CD14-positive monocyte (primary cell): ENCODE data around the gene ALG10B. TPM values are rescaled to one million over a fixed set of nuclear protein-coding genes. Genes with fewer than 3 reads are reported as not detected.

ENCODE experiments used
- DNase-seq, 3 donors: peaks; one replicate each; pipeline ENCODE4 v3.0.0-alpha.2; 2011 to 2022
- H2AFZ ChIP-seq: 2 replicates; pipeline ENCODE4 v1.6.0; 2012; ENCODE audit warnings: mild to moderate bottlenecking, low read depth, low read length, inconsistent platforms; ENCODE audit not compliant: insufficient read depth, poor library complexity, severe bottlenecking
- H3K27ac ChIP-seq, 2 donors: 1 replicate in 1 of 2; 2 replicates in 1 of 2; pipeline ENCODE4 v1.5.1; 2012 to 2013; ENCODE audit warnings: low read length in 2 of 2, control low read depth in 1 of 2, inconsistent platforms in 1 of 2, low read depth in 1 of 2, mild to moderate bottlenecking in 1 of 2
- H3K27me3 ChIP-seq, 2 donors: one replicate each; pipeline versions ENCODE4 v1.6.0 to v1.6.1; 2011 to 2013; ENCODE audit warnings: low read length in 2 of 2; ENCODE audit not compliant: control insufficient read depth in 2 of 2, insufficient read depth in 2 of 2
- H3K36me3 ChIP-seq, 2 donors: replicated peaks in 1 of 2; 1 replicate in 1 of 2; 2 replicates in 1 of 2; pipeline versions ENCODE4 v1.5.1 to v1.6.1; 2012 to 2013; ENCODE audit warnings: low read length in 2 of 2, control low read depth in 1 of 2, inconsistent platforms in 1 of 2, mild to moderate bottlenecking in 1 of 2; ENCODE audit not compliant: insufficient read depth in 2 of 2, control insufficient read depth in 1 of 2
- H3K4me1 ChIP-seq, 2 donors: 1 replicate in 1 of 2; 2 replicates in 1 of 2; pipeline versions ENCODE4 v1.5.1 to v1.6.1; 2012 to 2013; ENCODE audit warnings: low read length in 2 of 2, control low read depth in 1 of 2, inconsistent platforms in 1 of 2, mild to moderate bottlenecking in 1 of 2, moderate library complexity in 1 of 2; ENCODE audit not compliant: insufficient read depth in 2 of 2, control insufficient read depth in 1 of 2
- H3K4me2 ChIP-seq: replicated peaks from 2 replicates; pipeline ENCODE3; 2012; ENCODE audit warnings: low read length, moderate library complexity, mild to moderate bottlenecking; ENCODE audit not compliant: poor library complexity, severe bottlenecking; ENCODE audit errors: extremely low read depth
- H3K4me3 ChIP-seq, 3 experiments: fragments of 200-600 bp in 1 of 3; sonication (generic) in 1 of 3; replicated peaks in 1 of 3; 1 replicate in 2 of 3; 2 replicates in 1 of 3; pipeline ENCODE4 v1.5.1; 2011 to 2013; ENCODE audit warnings: low read length in 3 of 3, mild to moderate bottlenecking in 3 of 3, control low read depth in 2 of 3, low read depth in 2 of 3, inconsistent platforms in 1 of 3, moderate library complexity in 1 of 3
- H3K79me2 ChIP-seq: 2 replicates; pipeline ENCODE4 v1.6.0; 2012; ENCODE audit warnings: mild to moderate bottlenecking, control low read depth, inconsistent platforms, low read length, moderate library complexity; ENCODE audit not compliant: insufficient read depth
- H3K9ac ChIP-seq: 2 replicates; pipeline ENCODE4 v1.6.0; 2017; ENCODE audit warnings: low read length, mild to moderate bottlenecking; ENCODE audit not compliant: insufficient read depth, poor library complexity, severe bottlenecking
- H3K9me3 ChIP-seq, 2 donors: replicated peaks in 1 of 2; 1 replicate in 1 of 2; 2 replicates in 1 of 2; pipeline versions ENCODE4 v1.5.1 to v1.6.1; 2012 to 2013; ENCODE audit warnings: low read length in 2 of 2, control low read depth in 1 of 2; ENCODE audit not compliant: control insufficient read depth in 1 of 2, insufficient read depth in 1 of 2
- H4K20me1 ChIP-seq: 2 replicates; pipeline ENCODE4 v1.6.0; 2012; ENCODE audit warnings: mild to moderate bottlenecking, low read length, control low read depth, moderate library complexity; ENCODE audit not compliant: insufficient read depth
- H3K27ac Mint-ChIP-seq, 7 donors: one replicate each; pipeline ENCODE4 v1.8.0; 2020; ENCODE audit warnings: mild to moderate bottlenecking in 7 of 7, mixed read lengths in 7 of 7, moderate library complexity in 6 of 7, inconsistent platforms in 2 of 7
- H3K27me3 Mint-ChIP-seq, 3 donors: one replicate each; pipeline ENCODE4 v1.8.0; 2021 to 2022; ENCODE audit warnings: low read depth in 3 of 3, mild to moderate bottlenecking in 3 of 3, mixed read lengths in 3 of 3, moderate library complexity in 3 of 3, inconsistent platforms in 1 of 3
- H3K36me3 Mint-ChIP-seq, 2 donors: one replicate each; pipeline ENCODE4 v1.8.0; 2020; ENCODE audit warnings: mixed read lengths in 2 of 2, inconsistent platforms in 1 of 2, mild to moderate bottlenecking in 1 of 2
- H3K4me1 Mint-ChIP-seq: one replicate; pipeline ENCODE4 v1.8.0; 2020; ENCODE audit warnings: mild to moderate bottlenecking, mixed read lengths
- H3K4me3 Mint-ChIP-seq, 2 donors: one replicate each; pipeline ENCODE4 v1.8.0; 2020; ENCODE audit warnings: mild to moderate bottlenecking in 2 of 2, mixed read lengths in 2 of 2, moderate library complexity in 1 of 2
- H3K9me3 Mint-ChIP-seq, 7 donors: one replicate each; pipeline ENCODE4 v1.8.0; 2020 to 2022; ENCODE audit warnings: mixed read lengths in 7 of 7, mild to moderate bottlenecking in 6 of 7, moderate library complexity in 6 of 7, inconsistent platforms in 2 of 7
- CTCF ChIP-seq: fragments of 200-600 bp; IDR thresholded peaks from one replicate; pipeline ENCODE4 v1.8.0; 2022; ENCODE audit warnings: antibody characterized with exemption, mild to moderate bottlenecking
- WGBS: methylation state at CpG from one replicate; pipeline ENCODE4 v1.1.5; 2013; ENCODE audit warnings: missing lambda C conversion rate; ENCODE audit not compliant: insufficient coverage; 5-methylcytosine and 5-hydroxymethylcytosine counted together
- intact Hi-C, 2 donors: fragments of 100-400 bp; cut with micrococcal nuclease; formaldehyde crosslinking; loops; one replicate each; pipeline versions ENCODE4 v1.15.0 to v1.15.1; 2023
- polyA plus RNA-seq, 3 donors: library from polyadenylated mRNA; depleted of rRNA in 1 of 3; unstranded in 2 of 3; stranded (reverse) in 1 of 3; fragments of 300-500 nt in 2 of 3; fragments of >200 nt in 1 of 3; fragmentation: Illumina TruSeq in 2 of 3; gene quantifications; 1 replicate in 2 of 3; 2 replicates in 1 of 3; pipeline ENCODE4 v1.2.3, GENCODE V29; 2012 to 2021
- small RNA-seq: library from RNA; depleted of rRNA; stranded (forward); fragments of <200 nt; gene quantifications from one replicate; pipeline ENCODE3, GENCODE V24; 2012; ENCODE audit warnings: low read depth; ENCODE audit not compliant: insufficient read length

The ALG10B gene
- polyA plus RNA-seq, 3 donors: 1.2 to 2.2 (median 1.6) TPM

GRCh38 chr12:38373784-38374183 is 57.2 kb downstream of the ALG10B start:
- Histone ChIP-seq H2AFZ (no peak overlapping the region), H3K4me3 (no peak overlapping the region), H3K36me3 (no peaks in the 10 kb centered on the region), H3K79me2 (no peaks in the 10 kb centered on the region), H3K27me3 (no peaks in the 10 kb centered on the region), H3K4me1 (peaks cover 13% of the 10 kb centered on the region in 2 donors), H4K20me1 (no peaks in the 10 kb centered on the region), H3K27ac (no peak overlapping the region), H3K4me2 (no peak overlapping the region), H3K9ac (no peak overlapping the region), H3K9me3 (peaks cover 5 to 14% of the 10 kb centered on the region in 2 donors)
- peaks cover 0 to 2% (median 0%) of the 10 kb centered on the region in 3 donors for H3K27me3 Mint-ChIP-seq
- WGBS: no CpG with 5 or more reads among the region's 2 CpGs
- no peak for TF ChIP-seq CTCF
- H3K4me1 Mint-ChIP-seq: peaks cover 9% of the 10 kb centered on the region
- H3K9me3 Mint-ChIP-seq: peaks cover 4 to 19% (median 13%) of the 10 kb centered on the region in 7 donors
- intact Hi-C loops: no loop called here
- peak overlapping the region in 1 of 7 donors; percentile 46 for H3K27ac Mint-ChIP-seq
- no peak overlapping the region for H3K4me3 Mint-ChIP-seq
- no peak for DNase-seq
- H3K36me3 Mint-ChIP-seq: no peaks in the 10 kb centered on the region

- no peak overlapping the region for H3K4me3 ChIP-seq
- H3K27me3 Mint-ChIP-seq: no peaks in the 10 kb centered on the region
- no peaks in the 10 kb centered on the region for H3K79me2 ChIP-seq
- H3K9ac ChIP-seq: no peak overlapping the region
- H3K4me1 ChIP-seq: peaks cover 13% of the 10 kb centered on the region in 2 donors
- no peaks in the 10 kb centered on the region for H3K36me3 ChIP-seq
- intact Hi-C loops: no loop called here
- H3K36me3 Mint-ChIP-seq: no peaks in the 10 kb centered on the region
- peaks cover 7 to 19% (median 16%) of the 10 kb centered on the region in 7 donors for H3K9me3 Mint-ChIP-seq
- no peaks in the 10 kb centered on the region for H4K20me1 ChIP-seq
- H3K27ac ChIP-seq: no peak overlapping the region
- peaks cover 9% of the 10 kb centered on the region for H3K4me1 Mint-ChIP-seq
- H3K4me3 Mint-ChIP-seq: no peak overlapping the region
- H2AFZ ChIP-seq: no peak overlapping the region
- TF ChIP-seq CTCF: no peak
- no peak overlapping the region for H3K4me2 ChIP-seq
- H3K9me3 ChIP-seq: peaks cover 5 to 14% of the 10 kb centered on the region in 2 donors
- no peak for DNase-seq
- H3K27ac Mint-ChIP-seq: no peak overlapping the region
- H3K27me3 ChIP-seq: no peaks in the 10 kb centered on the region
Measured at GRCh38 chr12:38374751-38375150, 58.2 kb downstream of the ALG10B start.

Small RNA genes within 50 kb of the gene (small RNA-seq; reads per million reads assigned to genes)
- gene RF00019: not detected
